ENCODE results near the gene KRTAP19-1. TPM values are rescaled to one million over a fixed set of nuclear protein-coding genes. Genes with fewer than 3 reads are reported as not detected.

Gene KRTAP19-1
- total RNA-seq, 1 experiment from 2014 or later = not detected

DNA sequence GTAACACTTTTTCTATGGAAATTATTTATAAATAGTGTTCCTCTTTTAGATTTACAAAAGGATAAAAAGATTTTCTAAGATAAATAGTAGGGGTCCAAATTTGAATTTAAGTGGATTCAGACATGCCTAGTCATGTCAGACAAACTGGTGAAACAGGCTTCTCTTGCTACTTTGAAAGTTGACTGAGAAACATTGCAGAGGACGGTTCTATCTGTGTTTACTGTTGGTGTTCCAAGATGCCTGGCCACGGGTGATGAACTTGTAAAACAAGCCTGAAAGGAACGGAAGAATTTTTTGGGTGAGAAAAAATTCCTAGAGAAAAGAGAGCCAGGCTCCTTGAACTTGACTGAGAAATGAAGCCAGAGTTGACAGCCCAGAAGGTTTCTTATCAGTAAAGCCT, 2.2 kb downstream of the KRTAP19-1 start:
- ChIA-PET CTCF (no interaction called here), POLR2A (no interaction called here)
- Histone ChIP-seq H3K36me3 (ENCODE audit: control insufficient read depth, insufficient read depth, low read length) (no peaks in the 10 kb centered on the region), H3K4me3 (ENCODE audit: low read depth in 2 of 2, low read length in 2 of 2) (no peak overlapping the region), H3K27ac (ENCODE audit: low read length) (no peak overlapping the region), H3K27me3 (ENCODE audit: control insufficient read depth, insufficient read depth, low read length) (no peaks in the 10 kb centered on the region), H3K9me3 (ENCODE audit: control insufficient read depth, insufficient read depth, low read depth, low read length) (no peaks in the 10 kb centered on the region), H3K4me1 (ENCODE audit: control insufficient read depth, insufficient read depth, low read length) (no peaks in the 10 kb centered on the region)
- DNase-seq (ENCODE audit: low read depth, low spot score) (no peak), ATAC-seq (no peak)
- TF ChIP-seq TCF7L2 (IDR thresholded peaks at IDR 0.05; ENCODE audit: low read depth, low read length) (no peak), SIN3A (IDR thresholded peaks at IDR 0.05; ENCODE audit: borderline replicate concordance, insufficient read depth, low read depth, low read length) (no peak), POLR2AphosphoS5 (IDR thresholded peaks at IDR 0.05; ENCODE audit: low read depth, low read length) (no peak)
- TF ChIP-seq, protein P1, sequence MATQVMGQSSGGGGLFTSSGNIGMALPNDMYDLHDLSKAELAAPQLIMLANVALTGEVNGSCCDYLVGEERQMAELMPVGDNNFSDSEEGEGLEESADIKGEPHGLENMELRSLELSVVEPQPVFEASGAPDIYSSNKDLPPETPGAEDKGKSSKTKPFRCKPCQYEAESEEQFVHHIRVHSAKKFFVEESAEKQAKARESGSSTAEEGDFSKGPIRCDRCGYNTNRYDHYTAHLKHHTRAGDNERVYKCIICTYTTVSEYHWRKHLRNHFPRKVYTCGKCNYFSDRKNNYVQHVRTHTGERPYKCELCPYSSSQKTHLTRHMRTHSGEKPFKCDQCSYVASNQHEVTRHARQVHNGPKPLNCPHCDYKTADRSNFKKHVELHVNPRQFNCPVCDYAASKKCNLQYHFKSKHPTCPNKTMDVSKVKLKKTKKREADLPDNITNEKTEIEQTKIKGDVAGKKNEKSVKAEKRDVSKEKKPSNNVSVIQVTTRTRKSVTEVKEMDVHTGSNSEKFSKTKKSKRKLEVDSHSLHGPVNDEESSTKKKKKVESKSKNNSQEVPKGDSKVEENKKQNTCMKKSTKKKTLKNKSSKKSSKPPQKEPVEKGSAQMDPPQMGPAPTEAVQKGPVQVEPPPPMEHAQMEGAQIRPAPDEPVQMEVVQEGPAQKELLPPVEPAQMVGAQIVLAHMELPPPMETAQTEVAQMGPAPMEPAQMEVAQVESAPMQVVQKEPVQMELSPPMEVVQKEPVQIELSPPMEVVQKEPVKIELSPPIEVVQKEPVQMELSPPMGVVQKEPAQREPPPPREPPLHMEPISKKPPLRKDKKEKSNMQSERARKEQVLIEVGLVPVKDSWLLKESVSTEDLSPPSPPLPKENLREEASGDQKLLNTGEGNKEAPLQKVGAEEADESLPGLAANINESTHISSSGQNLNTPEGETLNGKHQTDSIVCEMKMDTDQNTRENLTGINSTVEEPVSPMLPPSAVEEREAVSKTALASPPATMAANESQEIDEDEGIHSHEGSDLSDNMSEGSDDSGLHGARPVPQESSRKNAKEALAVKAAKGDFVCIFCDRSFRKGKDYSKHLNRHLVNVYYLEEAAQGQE (IDR thresholded peaks at IDR 0.05; ENCODE audit: insufficient read depth in 1 of 2, low read depth in 2 of 2, low read length in 1 of 2) = no peak
- TF ChIP-seq, protein P2, sequence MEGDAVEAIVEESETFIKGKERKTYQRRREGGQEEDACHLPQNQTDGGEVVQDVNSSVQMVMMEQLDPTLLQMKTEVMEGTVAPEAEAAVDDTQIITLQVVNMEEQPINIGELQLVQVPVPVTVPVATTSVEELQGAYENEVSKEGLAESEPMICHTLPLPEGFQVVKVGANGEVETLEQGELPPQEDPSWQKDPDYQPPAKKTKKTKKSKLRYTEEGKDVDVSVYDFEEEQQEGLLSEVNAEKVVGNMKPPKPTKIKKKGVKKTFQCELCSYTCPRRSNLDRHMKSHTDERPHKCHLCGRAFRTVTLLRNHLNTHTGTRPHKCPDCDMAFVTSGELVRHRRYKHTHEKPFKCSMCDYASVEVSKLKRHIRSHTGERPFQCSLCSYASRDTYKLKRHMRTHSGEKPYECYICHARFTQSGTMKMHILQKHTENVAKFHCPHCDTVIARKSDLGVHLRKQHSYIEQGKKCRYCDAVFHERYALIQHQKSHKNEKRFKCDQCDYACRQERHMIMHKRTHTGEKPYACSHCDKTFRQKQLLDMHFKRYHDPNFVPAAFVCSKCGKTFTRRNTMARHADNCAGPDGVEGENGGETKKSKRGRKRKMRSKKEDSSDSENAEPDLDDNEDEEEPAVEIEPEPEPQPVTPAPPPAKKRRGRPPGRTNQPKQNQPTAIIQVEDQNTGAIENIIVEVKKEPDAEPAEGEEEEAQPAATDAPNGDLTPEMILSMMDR (IDR thresholded peaks at IDR 0.05) = no peak
- BruUV-seq (replicated peaks) = no TSS peak
- intact Hi-C loops (cut with micrococcal nuclease; ENCODE audit: unreplicated experiment) = no loop called here
- in situ Hi-C loops (cut with HindIII; ENCODE audit: low pct_unique_long_range_greater_than_20kb, low sequenced_read_pairs) = no loop called here

- POLR2A ChIA-PET = no interaction called here
- ATAC-seq (no peak), DNase-seq (ENCODE audit: low read depth, low spot score) (no peak)
- CTCF ChIA-PET = no interaction called here
- H3K9me3 ChIP-seq (ENCODE audit: control insufficient read depth, insufficient read depth, low read depth, low read length) = no peaks in the 10 kb centered on the region
- H3K4me3 ChIP-seq (ENCODE audit: low read depth in 2 of 2, low read length in 2 of 2) = no peak overlapping the region
- in situ Hi-C loops (cut with HindIII; ENCODE audit: low pct_unique_long_range_greater_than_20kb, low sequenced_read_pairs) = no loop called here
- TF ChIP-seq, protein P1 (IDR thresholded peaks at IDR 0.05; ENCODE audit: insufficient read depth in 1 of 2, low read depth in 2 of 2, low read length in 1 of 2) = no peak
- TF ChIP-seq, protein P2 (IDR thresholded peaks at IDR 0.05) = no peak
- TF ChIP-seq POLR2AphosphoS5 (IDR thresholded peaks at IDR 0.05; ENCODE audit: low read depth, low read length) (no peak), TCF7L2 (IDR thresholded peaks at IDR 0.05; ENCODE audit: low read depth, low read length) (no peak), SIN3A (IDR thresholded peaks at IDR 0.05; ENCODE audit: borderline replicate concordance, insufficient read depth, low read depth, low read length) (no peak)
- H3K4me1 ChIP-seq (ENCODE audit: control insufficient read depth, insufficient read depth, low read length) = no peaks in the 10 kb centered on the region
- no peaks in the 10 kb centered on the region for H3K36me3 ChIP-seq (ENCODE audit: control insufficient read depth, insufficient read depth, low read length)
- BruUV-seq (replicated peaks) = no TSS peak
- H3K27ac ChIP-seq (ENCODE audit: low read length) = no peak overlapping the region
- intact Hi-C loops (cut with micrococcal nuclease; ENCODE audit: unreplicated experiment) = no loop called here
- no peaks in the 10 kb centered on the region for H3K27me3 ChIP-seq (ENCODE audit: control insufficient read depth, insufficient read depth, low read length)
Measured at GRCh38 chr21:30468900-30469714, 11.1 kb downstream of the KRTAP19-1 start.

Data from Panc1 (cell line).